ENCODE results near the gene RER1.

- no peak for TF ChIP-seq CTCF (IDR thresholded peaks at IDR 0.05)
- no peak for TF ChIP-seq JUN (CRISPR knock-in tag; IDR thresholded peaks at IDR 0.05)
- TF ChIP-seq CREB1 (CRISPR knock-in tag; IDR thresholded peaks at IDR 0.05), result no peak
- no peak for TF ChIP-seq ZNF512 (CRISPR knock-in tag; IDR thresholded peaks at IDR 0.05; ENCODE audit: borderline replicate concordance)
Observed at GRCh38 chr1:2446861-2447260, 55.2 kb downstream of the RER1 start.

Data from WTC11 (cell line).